CD4-positive, alpha-beta T cell (primary cell): ENCODE data around the gene CACNA1B. TPM values are rescaled to one million over a fixed set of nuclear protein-coding genes. Genes with fewer than 3 reads are reported as not detected.

ENCODE experiments used
- ATAC-seq: fragments of 200-7000 bp; cut with Tn5 transposase; one replicate; pipeline ENCODE4 v1.10.0; 2022; ENCODE audit warnings: mild to moderate bottlenecking; ENCODE audit not compliant: poor library complexity
- CTCF ChIA-PET: fragments of 350-600 bp; sonication (Branson Sonifier 250); formaldehyde crosslinking; loops from one replicate; lab custom pipeline; 2021; ENCODE audit warnings: antibody characterized with exemption, inconsistent platforms; lab: Charles Lee
- POLR2A ChIA-PET: fragments of 350-600 bp; sonication (Branson Sonifier 250); formaldehyde crosslinking; loops from one replicate; lab custom pipeline; 2021; ENCODE audit warnings: antibody characterized with exemption, inconsistent platforms; lab: Charles Lee
- DNase-seq, 14 experiments: peaks; one replicate each; pipeline ENCODE4 v3.0.0-alpha.2; 2013 to 2020; ENCODE audit warnings: mixed read lengths in 2 of 14
- H3K27ac ChIP-seq, 2 donors: one replicate each; pipeline versions ENCODE4 v1.5.1 to v1.7.0; 2013; ENCODE audit warnings: low read length in 2 of 2, low read depth in 1 of 2, mild to moderate bottlenecking in 1 of 2
- H3K27me3 ChIP-seq, 2 experiments: 1 replicate in 1 of 2; 2 replicates in 1 of 2; pipeline versions ENCODE4 v1.6.1 to v1.7.0; 2013; ENCODE audit warnings: low read length in 2 of 2, control low read depth in 1 of 2, mild to moderate bottlenecking in 1 of 2, moderate library complexity in 1 of 2; ENCODE audit not compliant: insufficient read depth in 2 of 2, control insufficient read depth in 1 of 2
- H3K36me3 ChIP-seq: one replicate; pipeline ENCODE4 v1.6.1; 2013; ENCODE audit warnings: low read length, control low read depth; ENCODE audit not compliant: insufficient read depth
- H3K4me1 ChIP-seq: one replicate; pipeline ENCODE4 v1.6.1; 2013; ENCODE audit warnings: low read length, control low read depth; ENCODE audit not compliant: insufficient read depth
- H3K4me3 ChIP-seq: one replicate; pipeline ENCODE4 v1.5.1; 2013; ENCODE audit warnings: mild to moderate bottlenecking, low read length, moderate library complexity
- H3K9me3 ChIP-seq, 2 experiments: 1 replicate in 1 of 2; 2 replicates in 1 of 2; pipeline versions ENCODE4 v1.6.1 to v1.7.0; 2013; ENCODE audit warnings: low read length in 2 of 2, mild to moderate bottlenecking in 2 of 2, control low read depth in 1 of 2, moderate library complexity in 1 of 2; ENCODE audit not compliant: control insufficient read depth in 1 of 2, insufficient read depth in 1 of 2
- H3K27ac Mint-ChIP-seq: one replicate; pipeline ENCODE4 v1.8.0; 2020; ENCODE audit warnings: mixed read lengths
- H3K27me3 Mint-ChIP-seq: one replicate; pipeline ENCODE4 v1.8.0; 2021; ENCODE audit warnings: mixed read lengths
- H3K36me3 Mint-ChIP-seq: one replicate; pipeline ENCODE4 v1.8.0; 2021; ENCODE audit warnings: low read depth, mixed read lengths
- H3K4me1 Mint-ChIP-seq: one replicate; pipeline ENCODE4 v1.8.0; 2021; ENCODE audit warnings: low read depth, mixed read lengths
- H3K4me3 Mint-ChIP-seq: one replicate; pipeline ENCODE4 v1.8.0; 2020; ENCODE audit warnings: mild to moderate bottlenecking, mixed read lengths
- H3K9me3 Mint-ChIP-seq: one replicate; pipeline ENCODE4 v1.8.0; 2020; ENCODE audit warnings: mixed read lengths
- intact Hi-C, 2 experiments: fragments of 100-400 bp; cut with DNase I in 1 of 2; cut with micrococcal nuclease in 1 of 2; formaldehyde crosslinking; loops; one replicate each; pipeline versions ENCODE4 v1.15.1 to v1.9.0; 2023 to 2025; cut with DNase I, micrococcal nuclease
- total RNA-seq, 174 experiments: library from RNA in 2 of 174; stranded (reverse) in 2 of 174; gene quantifications; one replicate each; pipeline ENCODE4 v1.2.3 and lab custom pipeline; 2021 to 2026
- TF ChIP-seq, protein P1 (sequence below): fragments of 200-600 bp; IDR thresholded peaks from one replicate; pipeline ENCODE4 v1.8.0; 2022; ENCODE audit warnings: antibody characterized with exemption, mild to moderate bottlenecking

The CACNA1B gene
- total RNA-seq, 2 experiments from 2014 or later: not detected

DNA sequence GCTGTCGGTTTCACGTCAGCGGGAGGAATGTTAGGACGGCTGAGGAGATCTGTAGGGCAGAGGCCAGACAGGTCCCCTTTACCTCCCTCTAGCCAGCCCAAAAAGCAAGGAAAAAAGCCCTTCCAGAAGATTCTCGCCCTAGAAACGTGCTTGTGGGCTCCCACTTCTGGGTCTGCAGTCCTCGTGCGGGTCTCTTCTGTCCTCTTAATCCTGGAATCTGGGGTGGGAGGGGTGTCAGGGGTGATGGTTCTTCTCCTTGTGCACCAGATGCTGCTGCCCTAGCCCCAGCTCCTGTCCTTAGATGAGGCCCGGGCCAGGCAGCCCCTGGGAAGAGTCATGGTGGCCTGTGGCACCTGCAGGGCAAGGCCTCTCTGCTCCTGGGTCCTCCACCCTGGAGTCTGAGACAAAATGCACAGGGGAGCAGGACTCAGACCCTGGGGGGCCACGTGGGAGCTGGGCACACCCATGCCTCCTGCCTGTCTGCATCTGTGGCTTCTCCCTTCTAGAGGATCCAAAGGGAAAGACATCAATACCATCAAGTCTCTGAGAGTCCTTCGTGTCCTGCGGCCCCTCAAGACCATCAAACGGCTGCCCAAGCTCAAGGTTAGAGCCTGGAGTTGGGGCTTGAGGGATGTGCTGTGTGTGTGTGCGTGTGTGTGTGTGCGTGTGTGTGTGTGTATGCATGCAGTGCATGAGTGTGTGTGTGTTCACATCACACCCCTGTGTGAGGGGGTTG lies 174.2 kb downstream of the CACNA1B start:
- intact Hi-C loops: no loop called here
- Histone ChIP-seq H3K4me3 (no peak overlapping the region), H3K36me3 (no peaks in the 10 kb centered on the region), H3K9me3 (peaks cover 0 to 4% of the 10 kb centered on the region in 2 experiments), H3K27me3 (peaks cover 0 to 7% of the 10 kb centered on the region in 2 experiments), H3K27ac (no peak overlapping the region), H3K4me1 (no peaks in the 10 kb centered on the region)
- Mint-ChIP-seq H3K4me3 (no peak overlapping the region), H3K27ac (no peak overlapping the region), H3K27me3 (peaks cover 15% of the 10 kb centered on the region), H3K36me3 (no peaks in the 10 kb centered on the region), H3K4me1 (no peaks in the 10 kb centered on the region), H3K9me3 (no peaks in the 10 kb centered on the region)
- POLR2A ChIA-PET: no interaction called here
- DNase-seq (peak in 1 of 14 experiments; percentile 4), ATAC-seq (no peak)
- TF ChIP-seq, protein P1, sequence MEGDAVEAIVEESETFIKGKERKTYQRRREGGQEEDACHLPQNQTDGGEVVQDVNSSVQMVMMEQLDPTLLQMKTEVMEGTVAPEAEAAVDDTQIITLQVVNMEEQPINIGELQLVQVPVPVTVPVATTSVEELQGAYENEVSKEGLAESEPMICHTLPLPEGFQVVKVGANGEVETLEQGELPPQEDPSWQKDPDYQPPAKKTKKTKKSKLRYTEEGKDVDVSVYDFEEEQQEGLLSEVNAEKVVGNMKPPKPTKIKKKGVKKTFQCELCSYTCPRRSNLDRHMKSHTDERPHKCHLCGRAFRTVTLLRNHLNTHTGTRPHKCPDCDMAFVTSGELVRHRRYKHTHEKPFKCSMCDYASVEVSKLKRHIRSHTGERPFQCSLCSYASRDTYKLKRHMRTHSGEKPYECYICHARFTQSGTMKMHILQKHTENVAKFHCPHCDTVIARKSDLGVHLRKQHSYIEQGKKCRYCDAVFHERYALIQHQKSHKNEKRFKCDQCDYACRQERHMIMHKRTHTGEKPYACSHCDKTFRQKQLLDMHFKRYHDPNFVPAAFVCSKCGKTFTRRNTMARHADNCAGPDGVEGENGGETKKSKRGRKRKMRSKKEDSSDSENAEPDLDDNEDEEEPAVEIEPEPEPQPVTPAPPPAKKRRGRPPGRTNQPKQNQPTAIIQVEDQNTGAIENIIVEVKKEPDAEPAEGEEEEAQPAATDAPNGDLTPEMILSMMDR: no peak
- CTCF ChIA-PET: no interaction called here

DNA sequence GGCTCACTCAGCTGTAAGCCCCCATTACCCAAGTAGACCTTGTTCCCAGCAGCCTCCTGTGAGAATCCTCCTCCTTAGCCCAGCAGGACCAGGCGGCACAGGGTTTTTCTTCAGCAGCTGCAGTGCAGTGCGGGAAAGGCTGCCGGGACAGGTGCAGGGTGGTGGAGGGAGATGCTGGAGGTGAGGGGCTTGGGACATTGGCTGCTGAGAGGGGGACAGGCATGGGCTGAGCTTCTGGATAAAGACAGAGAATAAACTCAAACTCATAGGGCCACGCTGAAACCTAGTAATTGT lies 174.7 kb downstream of the CACNA1B start:
- DNase-seq: peak in 1 of 14 experiments; percentile 1
- no peaks in the 10 kb centered on the region for H3K36me3 Mint-ChIP-seq
- intact Hi-C loops: no loop called here
- CTCF ChIA-PET: no interaction called here
- no peaks in the 10 kb centered on the region for H3K4me1 ChIP-seq
- no peak overlapping the region for H3K4me3 ChIP-seq
- TF ChIP-seq, protein P1: no peak
- no peak overlapping the region for H3K27ac ChIP-seq
- ATAC-seq: no peak
- H3K27me3 Mint-ChIP-seq: peaks cover 15% of the 10 kb centered on the region
- no peak overlapping the region for H3K4me3 Mint-ChIP-seq
- H3K27ac Mint-ChIP-seq: no peak overlapping the region
- no peaks in the 10 kb centered on the region for H3K36me3 ChIP-seq
- H3K27me3 ChIP-seq: peaks cover 0 to 7% of the 10 kb centered on the region in 2 experiments
- H3K9me3 ChIP-seq: peaks cover 0 to 4% of the 10 kb centered on the region in 2 experiments
- POLR2A ChIA-PET: no interaction called here
- H3K9me3 Mint-ChIP-seq: no peaks in the 10 kb centered on the region
- no peaks in the 10 kb centered on the region for H3K4me1 Mint-ChIP-seq

DNA sequence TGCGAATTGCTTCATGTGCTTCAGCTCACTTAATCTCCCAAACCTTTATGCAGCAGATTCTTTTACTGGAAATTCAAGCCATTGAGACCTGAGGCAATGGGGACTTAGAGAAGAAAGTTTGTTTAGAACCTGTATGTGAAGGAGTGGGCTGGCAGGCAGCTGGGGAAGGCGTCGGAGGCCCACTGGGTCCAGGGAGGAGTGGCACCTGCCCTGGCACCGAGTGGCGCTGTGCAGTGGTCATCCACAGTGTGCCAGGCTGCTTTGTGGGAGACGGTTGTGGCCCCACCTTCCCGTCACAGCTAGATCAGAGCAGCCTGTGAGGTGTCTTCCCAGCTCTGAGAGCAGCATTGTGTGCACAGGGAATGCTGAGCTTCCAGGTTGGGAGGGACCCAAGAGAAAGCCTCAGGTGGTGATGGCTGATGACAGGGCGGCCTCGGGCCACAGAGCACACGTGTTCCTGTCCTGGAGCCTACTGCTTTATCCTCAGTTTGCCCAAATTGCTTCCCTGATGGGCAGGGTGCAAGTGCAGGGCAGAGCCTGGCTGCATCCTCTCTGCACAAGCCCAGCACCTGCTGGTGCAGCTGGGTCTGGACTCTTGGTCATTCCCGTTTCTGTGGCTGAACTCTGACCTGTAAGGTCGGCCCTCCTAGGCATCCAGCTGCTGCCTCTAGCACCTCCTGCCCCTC lies 175.2 kb downstream of the CACNA1B start:
- H3K4me3 ChIP-seq: no peak overlapping the region
- H3K4me1 ChIP-seq: no peaks in the 10 kb centered on the region
- intact Hi-C loops: no loop called here
- TF ChIP-seq, protein P1: no peak
- Mint-ChIP-seq H3K9me3 (no peaks in the 10 kb centered on the region), H3K4me1 (no peaks in the 10 kb centered on the region), H3K36me3 (no peaks in the 10 kb centered on the region), H3K4me3 (no peak overlapping the region), H3K27ac (no peak overlapping the region), H3K27me3 (peaks cover 10% of the 10 kb centered on the region)
- DNase-seq: peak in 1 of 14 experiments; percentile 11
- POLR2A ChIA-PET: no interaction called here
- no peaks in the 10 kb centered on the region for H3K36me3 ChIP-seq
- CTCF ChIA-PET: no interaction called here
- peaks cover 0 to 7% of the 10 kb centered on the region in 2 experiments for H3K27me3 ChIP-seq
- no peak overlapping the region for H3K27ac ChIP-seq
- no peak for ATAC-seq
- H3K9me3 ChIP-seq: peaks cover 0 to 4% of the 10 kb centered on the region in 2 experiments
